ENCODE data around the gene WNT3.

Gene WNT3

GRCh38 chr17:46727572-46728348, 90.7 kb downstream of the WNT3 start:
- no peak for DNase-seq

GRCh38 chr17:46726206-46726605, 92.3 kb downstream of the WNT3 start:
- DNase-seq = no peak

GRCh38 chr17:46722662-46723285, 95.7 kb downstream of the WNT3 start:
- no peak for DNase-seq

- DNase-seq = no peak
Measured at GRCh38 chr17:46720408-46720807, 98.1 kb downstream of the WNT3 start.

- no peak for DNase-seq
Measured at GRCh38 chr17:46719891-46720290, 98.6 kb downstream of the WNT3 start.

- no peak for DNase-seq
Measured at GRCh38 chr17:46717999-46718398, 100.5 kb downstream of the WNT3 start.
